OCI-LY1 (cell line): ENCODE results near the gene PHF23.

Source experiments
- H2AFZ ChIP-seq: fragments of 200-600 bp; sonication (generic), shearing (Covaris generic); 2 replicates; pipeline ENCODE4 v1.6.0; 2014; ENCODE audit warnings: antibody characterized with exemption, mild to moderate bottlenecking, low read length
- H3F3A ChIP-seq: fragments of 200-600 bp; sonication (generic), shearing (Covaris generic); 2 replicates; pipeline ENCODE4 v1.6.0; 2014; ENCODE audit warnings: mild to moderate bottlenecking, antibody characterized with exemption, low read length, moderate library complexity; ENCODE audit not compliant: insufficient read depth
- H3K27ac ChIP-seq: fragments of 200-600 bp; sonication (generic); 2 replicates; pipeline ENCODE4 v1.5.1; 2014; ENCODE audit warnings: low read length, mixed run types, mild to moderate bottlenecking, low read depth; ENCODE audit not compliant: poor library complexity, severe bottlenecking
- H3K27me3 ChIP-seq: fragments of 200-600 bp; sonication (generic); 2 replicates; pipeline ENCODE4 v1.6.0; 2014; ENCODE audit warnings: antibody characterized with exemption, mild to moderate bottlenecking, low read length, moderate library complexity; ENCODE audit not compliant: insufficient read depth
- H3K36me3 ChIP-seq: fragments of 200-600 bp; sonication (generic); 2 replicates; pipeline ENCODE4 v1.6.1; 2014; ENCODE audit warnings: mild to moderate bottlenecking, antibody characterized with exemption, low read length, moderate library complexity, mixed read lengths; ENCODE audit not compliant: insufficient read depth
- H3K4me1 ChIP-seq: fragments of 200-600 bp; sonication (generic); 2 replicates; pipeline ENCODE4 v1.5.1; 2014; ENCODE audit warnings: mild to moderate bottlenecking, low read length, moderate library complexity; ENCODE audit not compliant: insufficient read depth, severe bottlenecking
- H3K4me2 ChIP-seq: fragments of 200-600 bp; sonication (generic), shearing (Covaris generic); 2 replicates; pipeline ENCODE4 v1.6.1; 2014; ENCODE audit warnings: low read length
- H3K4me3 ChIP-seq: fragments of 200-600 bp; sonication (generic); 2 replicates; pipeline ENCODE4 v1.5.1; 2014; ENCODE audit warnings: low read length, low read depth, mild to moderate bottlenecking, mixed read lengths; ENCODE audit not compliant: poor library complexity, severe bottlenecking
- H3K79me2 ChIP-seq: fragments of 200-600 bp; shearing (Covaris generic); 2 replicates; pipeline ENCODE4 v1.6.1; 2016; ENCODE audit warnings: mixed run types, low read length, mixed read lengths; ENCODE audit not compliant: insufficient read depth
- H3K9ac ChIP-seq: fragments of 200-600 bp; sonication (generic), shearing (Covaris generic); 2 replicates; pipeline ENCODE4 v1.6.1; 2014; ENCODE audit warnings: mild to moderate bottlenecking, low read length, mixed read lengths
- H3K9me2 ChIP-seq: fragments of 200-600 bp; sonication (generic), shearing (Covaris generic); 2 replicates; pipeline ENCODE4 v1.6.1; 2014; ENCODE audit warnings: low read depth, mild to moderate bottlenecking, low read length, mixed read lengths
- H3K9me3 ChIP-seq: fragments of 200-600 bp; shearing (Covaris generic); 2 replicates; pipeline ENCODE4 v1.6.1; 2014; ENCODE audit warnings: low read length, mixed read lengths
- H4K20me1 ChIP-seq: fragments of 200-600 bp; sonication (generic), shearing (Covaris generic); 2 replicates; pipeline ENCODE4 v1.6.0; 2016; ENCODE audit warnings: mild to moderate bottlenecking, low read length; ENCODE audit not compliant: insufficient read depth
- EZH2 ChIP-seq: fragments of 200-600 bp; sonication (generic), shearing (Covaris generic); IDR thresholded peaks from 2 replicates; pipeline ENCODE4 v1.8.0; 2017; ENCODE audit warnings: borderline replicate concordance, mixed run types, mild to moderate bottlenecking, antibody characterized with exemption, low read length, moderate library complexity, mixed read lengths
- TF ChIP-seq, protein P1 (sequence below): fragments of 200-600 bp; sonication (generic), shearing (Covaris generic); IDR thresholded peaks from 2 replicates; pipeline ENCODE4 v1.5.1; 2017; ENCODE audit warnings: mild to moderate bottlenecking, antibody characterized with exemption, low read length, moderate library complexity, mixed read lengths

PHF23 gene

DNA sequence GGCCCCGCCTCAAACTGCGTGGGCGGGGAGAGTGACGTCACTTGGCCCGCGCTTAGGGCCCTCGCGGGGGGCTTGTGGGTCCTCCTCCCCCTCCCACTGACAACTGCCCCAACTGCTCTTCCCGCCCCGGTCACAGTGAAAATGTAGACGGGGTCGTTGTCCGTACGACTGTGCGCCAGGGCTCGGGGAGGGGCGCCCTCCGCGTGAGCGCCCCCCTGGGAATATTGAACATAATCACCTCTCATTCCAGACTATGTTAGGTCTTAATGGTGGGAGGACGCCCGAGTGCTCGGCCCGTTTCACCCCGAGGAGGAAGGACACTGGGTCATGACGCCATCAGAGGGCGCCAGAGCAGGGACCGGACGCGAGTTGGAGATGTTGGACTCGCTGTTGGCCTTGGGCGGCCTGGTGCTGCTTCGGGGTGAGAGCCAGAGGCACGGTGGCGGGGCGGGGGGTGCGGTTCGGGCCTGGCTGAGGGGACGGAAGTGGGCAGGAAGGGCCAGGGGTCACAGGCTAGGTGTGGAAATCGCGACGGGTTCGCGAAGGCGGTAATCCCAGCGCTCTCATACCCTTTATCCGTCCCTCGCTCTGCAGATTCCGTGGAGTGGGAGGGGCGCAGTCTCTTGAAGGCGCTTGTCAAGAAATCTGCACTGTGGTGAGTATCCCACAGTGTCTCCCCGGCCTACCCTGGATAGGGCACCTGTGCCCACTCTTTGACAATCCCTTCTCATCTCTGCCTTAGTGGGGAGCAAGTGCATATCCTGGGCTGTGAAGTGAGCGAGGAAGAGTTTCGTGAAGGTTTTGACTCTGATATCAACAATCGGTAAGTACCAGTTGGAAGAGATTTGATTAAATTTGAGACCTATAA is 13.2 kb upstream of the PHF23 start, which contains the start of gene ELP5:
ELP5 (plus strand) TSS at position 40 of the 868 bp plus-strand sequence; CDS start at position 376, 336 bp downstream.
- peak within 1 kb of the TSS; percentile 84 for H3K27ac ChIP-seq
- no peaks in the 10 kb centered on the region for H3K9me3 ChIP-seq
- H3K36me3 ChIP-seq: peaks cover 32% of the 10 kb centered on the region; the same call in 1 of the 2 replicates
- H3K79me2 ChIP-seq: peaks cover 31% of the 10 kb centered on the region
- no peaks in the 10 kb centered on the region for H3F3A ChIP-seq
- H3K9me2 ChIP-seq: no peaks in the 10 kb centered on the region
- H3K4me3 ChIP-seq: peak within 1 kb of the TSS; percentile 77
- peak within 1 kb of the TSS; percentile 97 for H3K9ac ChIP-seq
- peaks cover 32% of the 10 kb centered on the region for H3K4me1 ChIP-seq
- H2AFZ ChIP-seq: no peak within 1 kb of the TSS
- H3K27me3 ChIP-seq: no peaks in the 10 kb centered on the region
- TF ChIP-seq EZH2: no peak
- TF ChIP-seq, protein P1, sequence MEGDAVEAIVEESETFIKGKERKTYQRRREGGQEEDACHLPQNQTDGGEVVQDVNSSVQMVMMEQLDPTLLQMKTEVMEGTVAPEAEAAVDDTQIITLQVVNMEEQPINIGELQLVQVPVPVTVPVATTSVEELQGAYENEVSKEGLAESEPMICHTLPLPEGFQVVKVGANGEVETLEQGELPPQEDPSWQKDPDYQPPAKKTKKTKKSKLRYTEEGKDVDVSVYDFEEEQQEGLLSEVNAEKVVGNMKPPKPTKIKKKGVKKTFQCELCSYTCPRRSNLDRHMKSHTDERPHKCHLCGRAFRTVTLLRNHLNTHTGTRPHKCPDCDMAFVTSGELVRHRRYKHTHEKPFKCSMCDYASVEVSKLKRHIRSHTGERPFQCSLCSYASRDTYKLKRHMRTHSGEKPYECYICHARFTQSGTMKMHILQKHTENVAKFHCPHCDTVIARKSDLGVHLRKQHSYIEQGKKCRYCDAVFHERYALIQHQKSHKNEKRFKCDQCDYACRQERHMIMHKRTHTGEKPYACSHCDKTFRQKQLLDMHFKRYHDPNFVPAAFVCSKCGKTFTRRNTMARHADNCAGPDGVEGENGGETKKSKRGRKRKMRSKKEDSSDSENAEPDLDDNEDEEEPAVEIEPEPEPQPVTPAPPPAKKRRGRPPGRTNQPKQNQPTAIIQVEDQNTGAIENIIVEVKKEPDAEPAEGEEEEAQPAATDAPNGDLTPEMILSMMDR: peak; percentile 57
- H3K4me2 ChIP-seq: peak within 1 kb of the TSS; percentile 99
- no peaks in the 10 kb centered on the region for H4K20me1 ChIP-seq

DNA sequence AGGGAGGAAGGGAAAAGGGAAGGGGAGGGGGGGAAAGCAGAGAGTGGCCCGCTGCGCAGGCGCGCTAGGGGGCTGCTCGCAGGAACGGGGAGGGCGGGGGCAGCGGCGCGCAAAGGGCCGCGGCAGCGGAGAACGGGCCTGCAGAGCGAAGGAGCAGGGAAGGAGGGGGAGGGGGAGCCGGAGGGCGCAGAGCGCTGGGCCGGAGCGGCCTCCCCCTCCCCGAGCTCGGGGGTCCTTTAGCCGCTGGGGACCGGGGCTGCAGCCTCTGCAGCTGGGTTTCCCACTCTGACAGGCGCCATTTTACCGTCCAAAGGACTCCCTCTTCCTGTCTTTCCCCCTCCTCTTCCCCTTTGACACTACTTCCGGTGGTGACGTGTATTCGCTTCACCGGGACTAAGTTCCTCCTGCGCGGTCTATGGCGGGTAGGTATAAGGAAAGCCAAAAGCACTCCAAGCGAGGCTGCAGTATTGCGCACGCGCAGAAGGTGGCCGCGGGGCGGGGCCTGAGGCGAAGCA is 12.5 kb upstream of the PHF23 start, which contains the start of gene CTDNEP1:
CTDNEP1 (minus strand) TSS at position 74 of the 515 bp plus-strand sequence. CDS start 438 bp downstream, outside the sequence.
- H2AFZ ChIP-seq: no peak within 1 kb of the TSS
- H3K4me1 ChIP-seq: peaks cover 32% of the 10 kb centered on the region
- H3K9ac ChIP-seq: peak within 1 kb of the TSS; percentile 97
- H3F3A ChIP-seq: no peaks in the 10 kb centered on the region
- no peaks in the 10 kb centered on the region for H4K20me1 ChIP-seq
- H3K36me3 ChIP-seq: peaks cover 35% of the 10 kb centered on the region
- H3K79me2 ChIP-seq: peaks cover 31% of the 10 kb centered on the region
- H3K27me3 ChIP-seq: no peaks in the 10 kb centered on the region
- no peaks in the 10 kb centered on the region for H3K9me2 ChIP-seq
- no peak for TF ChIP-seq EZH2
- TF ChIP-seq, protein P1: no peak
- H3K4me2 ChIP-seq: peak within 1 kb of the TSS; percentile 99
- H3K27ac ChIP-seq: peak within 1 kb of the TSS; percentile 84
- H3K9me3 ChIP-seq: no peaks in the 10 kb centered on the region
- H3K4me3 ChIP-seq: peak within 1 kb of the TSS; percentile 77

DNA sequence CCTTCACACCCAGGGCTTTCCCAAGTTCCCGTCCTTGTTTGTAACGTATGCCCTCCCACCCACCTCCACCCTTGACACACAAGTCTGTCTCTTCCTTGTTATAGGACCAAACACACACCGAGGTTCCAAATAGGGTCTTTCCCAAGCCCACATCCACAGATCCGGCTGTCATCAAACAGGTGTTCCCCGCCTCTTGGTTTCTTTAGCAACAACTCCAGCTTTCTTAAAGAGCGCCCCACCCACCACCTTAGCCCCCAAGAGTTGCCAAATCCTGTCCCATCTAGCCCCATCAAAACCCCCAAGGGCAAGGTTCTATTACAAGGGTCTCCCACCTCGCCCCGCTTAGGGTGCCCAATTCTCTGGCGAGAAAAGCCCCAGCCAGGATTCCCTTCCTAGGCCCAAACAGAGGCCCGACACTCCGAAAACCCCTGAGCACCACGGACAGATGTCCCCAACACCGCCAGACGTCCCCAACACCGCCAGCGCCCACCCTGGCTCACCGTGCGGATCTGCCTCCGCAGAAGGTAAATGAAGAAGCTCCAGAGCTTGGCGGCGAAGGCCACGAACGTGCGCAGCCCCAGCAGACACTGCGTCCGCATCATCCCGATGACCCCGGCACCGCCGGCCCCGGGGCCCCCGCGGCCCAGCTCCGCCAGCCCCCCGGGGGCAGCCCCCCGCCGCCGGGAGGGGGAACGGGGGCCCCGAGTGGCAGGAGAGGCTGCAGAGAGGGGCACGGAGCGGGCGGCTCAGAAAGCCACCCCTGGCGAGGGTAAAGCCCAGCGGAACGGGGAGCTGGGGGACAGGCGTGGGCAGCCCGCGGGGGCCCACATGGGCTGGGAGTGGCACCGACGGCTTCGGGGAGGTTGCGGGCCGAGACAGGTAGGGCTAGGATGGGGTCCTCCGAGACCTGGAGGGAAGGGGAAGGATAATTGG is 11.7 kb upstream of the PHF23 start:
- TF ChIP-seq EZH2: no peak
- TF ChIP-seq, protein P1: no peak
- Histone ChIP-seq H2AFZ (no peak overlapping the region), H3K27me3 (no peaks in the 10 kb centered on the region), H3K9ac (peak overlapping the region; percentile 97), H3K79me2 (peaks cover 31% of the 10 kb centered on the region), H3K9me3 (no peaks in the 10 kb centered on the region), H3K27ac (peak overlapping the region; percentile 39), H4K20me1 (no peaks in the 10 kb centered on the region), H3K36me3 (peaks cover 35% of the 10 kb centered on the region), H3K4me2 (peak overlapping the region; percentile 99), H3K4me1 (peaks cover 32% of the 10 kb centered on the region), H3K9me2 (no peaks in the 10 kb centered on the region), H3K4me3 (peak overlapping the region; percentile 77), H3F3A (no peaks in the 10 kb centered on the region)
